ENCODE results near the gene FERMT3.

FERMT3 gene

DNA sequence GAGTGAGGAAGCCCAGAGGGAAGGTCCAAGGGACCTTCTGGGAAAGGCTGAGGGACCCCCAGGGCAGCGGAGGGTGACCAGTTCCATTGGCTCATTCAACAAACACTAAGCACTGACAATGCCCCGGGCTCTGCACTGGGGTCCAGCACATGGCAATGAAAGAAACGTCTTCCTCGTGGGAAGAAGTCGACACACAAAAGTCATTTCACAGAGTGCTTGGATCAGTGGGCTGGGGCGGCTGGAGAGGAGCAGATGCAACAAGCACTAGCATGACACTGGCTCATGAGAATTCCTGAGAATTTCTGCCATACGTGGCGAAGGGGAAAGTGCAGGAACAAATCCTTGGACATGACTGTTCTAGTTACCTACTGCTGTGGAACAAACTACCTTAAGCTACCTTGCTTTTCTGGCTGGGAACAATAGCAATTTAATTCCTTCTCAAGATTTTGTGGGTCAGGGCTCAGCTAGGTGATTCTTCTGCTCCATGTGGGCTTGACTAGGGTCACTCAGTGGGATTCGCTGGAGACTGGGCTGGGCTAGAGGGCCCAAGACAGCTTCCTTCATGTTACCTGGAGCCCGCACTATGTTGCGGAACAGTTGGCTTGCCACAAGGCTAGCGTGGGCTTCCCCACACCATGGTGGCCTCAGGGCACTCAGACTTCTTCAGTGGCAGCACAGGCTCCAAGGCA lies 27.4 kb upstream of the FERMT3 start:
- H3K4me1 Mint-ChIP-seq (ENCODE audit: low read depth) = peaks cover 47% of the 10 kb centered on the region
- peaks cover 3% of the 10 kb centered on the region for H3K9me3 Mint-ChIP-seq
- no peak overlapping the region for H3K27ac Mint-ChIP-seq
- intact Hi-C loops (cut with micrococcal nuclease) = no loop called here
- H3K27me3 Mint-ChIP-seq = peaks cover 6% of the 10 kb centered on the region
- no peak overlapping the region for H3K4me3 Mint-ChIP-seq
- H3K36me3 Mint-ChIP-seq (ENCODE audit: low read depth) = no peaks in the 10 kb centered on the region

DNA sequence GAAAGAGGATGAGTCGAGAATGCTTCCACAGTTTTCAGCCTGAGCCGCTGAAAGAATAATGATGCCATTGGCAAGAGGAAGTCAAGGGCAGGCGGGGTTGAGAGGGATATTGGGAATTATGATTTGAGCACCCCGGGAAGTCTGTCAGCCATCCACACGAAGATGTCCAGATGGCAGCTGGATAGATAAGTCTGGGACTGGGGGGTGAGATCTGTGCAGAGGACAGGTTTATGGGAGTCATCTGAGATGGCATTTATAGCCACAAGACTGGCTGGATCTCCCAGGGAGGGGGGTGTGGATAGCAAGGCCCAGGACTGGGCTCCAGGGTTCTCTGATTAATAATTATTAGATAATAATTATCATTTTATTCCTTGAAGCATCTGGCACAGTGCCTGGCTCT lies 25.6 kb upstream of the FERMT3 start:
- Mint-ChIP-seq H3K4me3 (no peak overlapping the region), H3K27ac (no peak overlapping the region), H3K27me3 (peaks cover 5% of the 10 kb centered on the region), H3K36me3 (ENCODE audit: low read depth) (peaks cover 8% of the 10 kb centered on the region), H3K4me1 (ENCODE audit: low read depth) (peaks cover 57% of the 10 kb centered on the region), H3K9me3 (no peaks in the 10 kb centered on the region)
- intact Hi-C loops (cut with micrococcal nuclease) = no loop called here

DNA sequence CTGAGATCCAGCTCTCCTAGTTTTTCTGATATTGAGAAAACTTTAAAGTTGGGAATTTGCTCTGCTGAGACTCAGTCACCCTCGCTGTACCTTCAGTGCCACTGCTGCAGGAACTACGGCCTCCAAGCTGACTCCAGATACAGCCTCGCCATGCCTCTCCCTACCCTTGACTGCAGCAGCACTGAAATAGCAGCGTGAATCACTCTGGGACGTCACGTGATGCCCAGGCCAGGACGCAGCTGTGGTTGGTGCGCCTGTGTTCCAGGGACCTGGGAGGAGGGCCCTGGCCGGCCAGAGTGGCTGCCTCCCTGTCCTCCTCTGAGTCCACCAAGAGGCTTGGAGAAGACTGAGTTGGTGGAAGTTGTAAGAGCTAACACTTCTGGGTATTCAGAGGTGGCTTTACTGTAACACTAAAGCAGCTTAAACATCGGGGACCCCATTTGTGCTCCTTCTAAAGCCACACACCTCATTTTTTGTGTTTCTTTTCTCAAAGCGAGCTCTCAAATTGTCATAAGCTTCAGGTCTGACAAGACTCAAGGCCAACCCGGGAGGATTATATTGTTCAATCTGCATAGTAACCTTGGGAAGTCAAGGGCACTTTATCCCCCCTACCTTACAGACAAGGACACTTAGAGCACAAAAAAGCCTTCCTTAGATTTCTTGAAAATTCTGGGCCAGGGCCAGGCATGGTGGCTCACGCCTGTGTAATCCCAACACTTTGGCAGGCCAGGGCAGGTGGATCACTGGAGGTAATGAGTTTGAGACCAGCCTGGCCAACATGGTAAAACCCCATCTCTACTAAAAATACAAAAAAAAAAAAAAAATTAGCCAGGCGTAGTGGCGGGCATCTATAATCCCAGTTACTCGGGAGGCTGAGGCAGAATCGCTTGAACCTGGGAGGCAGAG lies 24.8 kb upstream of the FERMT3 start:
- peaks cover 57% of the 10 kb centered on the region for H3K4me1 Mint-ChIP-seq (ENCODE audit: low read depth)
- H3K9me3 Mint-ChIP-seq = no peaks in the 10 kb centered on the region
- peak overlapping the region; percentile 28 for H3K4me3 Mint-ChIP-seq
- intact Hi-C loops (cut with micrococcal nuclease) = no loop called here
- H3K27me3 Mint-ChIP-seq = peaks cover 3% of the 10 kb centered on the region
- peaks cover 12% of the 10 kb centered on the region for H3K36me3 Mint-ChIP-seq (ENCODE audit: low read depth)
- peak overlapping the region; percentile 63 for H3K27ac Mint-ChIP-seq

DNA sequence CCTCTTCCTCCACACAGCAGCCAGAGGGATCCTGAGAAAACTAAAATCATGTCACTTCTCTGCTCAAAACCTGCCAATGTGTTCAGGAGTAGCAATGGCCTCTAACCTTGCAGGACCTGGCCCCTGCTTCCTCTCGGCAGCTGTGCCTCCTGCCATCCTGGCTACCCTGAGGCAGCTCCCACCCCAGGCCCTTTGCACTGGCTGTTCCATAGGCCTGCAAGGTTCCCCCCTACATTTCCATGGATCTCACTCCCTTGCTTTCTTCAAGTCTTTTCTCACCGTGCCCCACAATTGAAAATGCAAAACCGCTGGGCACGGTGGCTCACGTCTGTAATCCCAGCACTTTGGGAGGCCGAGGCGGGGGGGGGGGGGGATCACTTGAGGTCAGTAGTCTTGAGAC lies 22.6 kb upstream of the FERMT3 start:
- peaks cover 21% of the 10 kb centered on the region for H3K36me3 Mint-ChIP-seq (ENCODE audit: low read depth)
- H3K4me1 Mint-ChIP-seq (ENCODE audit: low read depth) = peaks cover 44% of the 10 kb centered on the region
- H3K4me3 Mint-ChIP-seq = no peak overlapping the region
- intact Hi-C loops (cut with micrococcal nuclease) = no loop called here
- no peaks in the 10 kb centered on the region for H3K27me3 Mint-ChIP-seq
- no peaks in the 10 kb centered on the region for H3K9me3 Mint-ChIP-seq
- H3K27ac Mint-ChIP-seq = no peak overlapping the region

- no peak overlapping the region for H3K27ac Mint-ChIP-seq
- H3K9me3 Mint-ChIP-seq = no peaks in the 10 kb centered on the region
- H3K27me3 Mint-ChIP-seq = no peaks in the 10 kb centered on the region
- peaks cover 49% of the 10 kb centered on the region for H3K4me1 Mint-ChIP-seq (ENCODE audit: low read depth)
- intact Hi-C loops (cut with micrococcal nuclease) = no loop called here
- H3K36me3 Mint-ChIP-seq (ENCODE audit: low read depth) = peaks cover 32% of the 10 kb centered on the region
- H3K4me3 Mint-ChIP-seq = no peak overlapping the region
Observed at GRCh38 chr11:64185175-64185692, 21.3 kb upstream of the FERMT3 start.

GRCh38 chr11:64185693-64186491 lies 20.6 kb upstream of the FERMT3 start, which contains the start of gene STIP1:
Gene STIP1, plus strand, starts transcription at chr11:64186171. Its CDS starts 91 bp downstream, at chr11:64186262.
- Mint-ChIP-seq H3K4me1 (ENCODE audit: low read depth) (peaks cover 48% of the 10 kb centered on the region), H3K9me3 (no peaks in the 10 kb centered on the region), H3K4me3 (no peak within 1 kb of the TSS), H3K27me3 (no peaks in the 10 kb centered on the region), H3K36me3 (ENCODE audit: low read depth) (peaks cover 38% of the 10 kb centered on the region), H3K27ac (no peak within 1 kb of the TSS)
- intact Hi-C loops (cut with micrococcal nuclease) = no loop called here

- no peaks in the 10 kb centered on the region for H3K9me3 Mint-ChIP-seq
- intact Hi-C loops (cut with micrococcal nuclease) = no loop called here
- H3K36me3 Mint-ChIP-seq (ENCODE audit: low read depth) = peaks cover 43% of the 10 kb centered on the region
- H3K27ac Mint-ChIP-seq = no peak overlapping the region
- no peak overlapping the region for H3K4me3 Mint-ChIP-seq
- H3K27me3 Mint-ChIP-seq = no peaks in the 10 kb centered on the region
- peaks cover 45% of the 10 kb centered on the region for H3K4me1 Mint-ChIP-seq (ENCODE audit: low read depth)
Observed at GRCh38 chr11:64186492-64187165, 19.9 kb upstream of the FERMT3 start.

DNA sequence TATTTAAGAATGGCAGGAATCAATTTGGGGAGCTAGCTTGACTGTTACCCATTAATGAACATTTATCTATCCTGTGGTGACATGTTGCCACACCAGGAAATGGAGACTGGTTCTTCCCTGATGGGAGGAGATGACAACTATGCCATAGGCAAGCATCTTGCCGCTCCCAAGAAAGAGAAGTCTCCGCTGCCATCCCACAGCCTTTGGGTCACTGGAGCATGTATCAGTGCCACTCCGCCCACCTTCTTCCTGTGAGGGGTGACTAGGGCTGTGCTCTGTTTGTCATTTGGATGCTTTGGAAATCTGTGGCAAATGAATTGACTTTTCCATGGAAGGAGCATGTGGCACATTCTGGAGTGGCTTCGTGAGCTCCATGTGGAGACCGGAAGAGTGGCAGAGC lies 14.1 kb upstream of the FERMT3 start:
- Mint-ChIP-seq H3K27me3 (no peaks in the 10 kb centered on the region), H3K4me1 (ENCODE audit: low read depth) (peaks cover 38% of the 10 kb centered on the region), H3K4me3 (no peak overlapping the region), H3K36me3 (ENCODE audit: low read depth) (peaks cover 82% of the 10 kb centered on the region), H3K9me3 (no peaks in the 10 kb centered on the region), H3K27ac (no peak overlapping the region)
- intact Hi-C loops (cut with micrococcal nuclease) = no loop called here

- Mint-ChIP-seq H3K36me3 (ENCODE audit: low read depth) (peaks cover 94% of the 10 kb centered on the region), H3K27ac (no peak overlapping the region)
Observed at GRCh38 chr11:64196626-64197025, 9.9 kb upstream of the FERMT3 start.

GRCh38 chr11:64198511-64198910 lies 8.0 kb upstream of the FERMT3 start:
- H3K4me3 Mint-ChIP-seq = no peak overlapping the region
- H3K9me3 Mint-ChIP-seq = no peaks in the 10 kb centered on the region
- peaks cover 100% of the 10 kb centered on the region for H3K36me3 Mint-ChIP-seq (ENCODE audit: low read depth)
- no peak overlapping the region for H3K27ac Mint-ChIP-seq
- no peaks in the 10 kb centered on the region for H3K27me3 Mint-ChIP-seq
- intact Hi-C loops (cut with micrococcal nuclease) = no loop called here
- H3K4me1 Mint-ChIP-seq (ENCODE audit: low read depth) = peaks cover 37% of the 10 kb centered on the region

More at GRCh38 chr11:64196626-64197025, 9.9 kb upstream of the FERMT3 start:
- H3K9me3 Mint-ChIP-seq = no peaks in the 10 kb centered on the region
- peaks cover 41% of the 10 kb centered on the region for H3K4me1 Mint-ChIP-seq (ENCODE audit: low read depth)
- H3K27me3 Mint-ChIP-seq = no peaks in the 10 kb centered on the region
- intact Hi-C loops (cut with micrococcal nuclease) = no loop called here
- H3K4me3 Mint-ChIP-seq = no peak overlapping the region

GRCh38 chr11:64201543-64201942 lies 5.0 kb upstream of the FERMT3 start:
- Mint-ChIP-seq H3K9me3 (no peaks in the 10 kb centered on the region), H3K36me3 (ENCODE audit: low read depth) (peaks cover 85% of the 10 kb centered on the region), H3K27me3 (no peaks in the 10 kb centered on the region), H3K4me3 (no peak overlapping the region), H3K4me1 (ENCODE audit: low read depth) (peaks cover 62% of the 10 kb centered on the region), H3K27ac (peak overlapping the region; percentile 64)
- intact Hi-C loops (cut with micrococcal nuclease) = no loop called here

GRCh38 chr11:64202992-64203391 lies 3.5 kb upstream of the FERMT3 start:
- H3K27ac Mint-ChIP-seq = peak overlapping the region; percentile 91
- H3K4me1 Mint-ChIP-seq (ENCODE audit: low read depth) = peaks cover 60% of the 10 kb centered on the region
- no peaks in the 10 kb centered on the region for H3K27me3 Mint-ChIP-seq
- H3K4me3 Mint-ChIP-seq = no peak overlapping the region
- no peaks in the 10 kb centered on the region for H3K9me3 Mint-ChIP-seq
- peaks cover 85% of the 10 kb centered on the region for H3K36me3 Mint-ChIP-seq (ENCODE audit: low read depth)
- intact Hi-C loops (cut with micrococcal nuclease) = no loop called here

GRCh38 chr11:64203421-64204079 lies 3.0 kb upstream of the FERMT3 start:
- Mint-ChIP-seq H3K27ac (peak overlapping the region; percentile 91), H3K27me3 (no peaks in the 10 kb centered on the region), H3K9me3 (no peaks in the 10 kb centered on the region), H3K4me1 (ENCODE audit: low read depth) (peaks cover 65% of the 10 kb centered on the region), H3K4me3 (no peak overlapping the region), H3K36me3 (ENCODE audit: low read depth) (peaks cover 85% of the 10 kb centered on the region)
- intact Hi-C loops (cut with micrococcal nuclease) = loop anchor here (1.0 kb wide), 1 partner anchor 101 kb away; no protein-coding TSS in a partner anchor
